GM19351 (cell line): ENCODE measurements around the gene MYH6.

ENCODE experiments used
- ATAC-seq: cut with Tn5 transposase; IDR thresholded peaks from one replicate; pipeline ENCODE4 v1.9.1; 2021; ENCODE audit warnings: mild to moderate bottlenecking, moderate library complexity; ENCODE audit not compliant: unreplicated experiment

The MYH6 gene

DNA sequence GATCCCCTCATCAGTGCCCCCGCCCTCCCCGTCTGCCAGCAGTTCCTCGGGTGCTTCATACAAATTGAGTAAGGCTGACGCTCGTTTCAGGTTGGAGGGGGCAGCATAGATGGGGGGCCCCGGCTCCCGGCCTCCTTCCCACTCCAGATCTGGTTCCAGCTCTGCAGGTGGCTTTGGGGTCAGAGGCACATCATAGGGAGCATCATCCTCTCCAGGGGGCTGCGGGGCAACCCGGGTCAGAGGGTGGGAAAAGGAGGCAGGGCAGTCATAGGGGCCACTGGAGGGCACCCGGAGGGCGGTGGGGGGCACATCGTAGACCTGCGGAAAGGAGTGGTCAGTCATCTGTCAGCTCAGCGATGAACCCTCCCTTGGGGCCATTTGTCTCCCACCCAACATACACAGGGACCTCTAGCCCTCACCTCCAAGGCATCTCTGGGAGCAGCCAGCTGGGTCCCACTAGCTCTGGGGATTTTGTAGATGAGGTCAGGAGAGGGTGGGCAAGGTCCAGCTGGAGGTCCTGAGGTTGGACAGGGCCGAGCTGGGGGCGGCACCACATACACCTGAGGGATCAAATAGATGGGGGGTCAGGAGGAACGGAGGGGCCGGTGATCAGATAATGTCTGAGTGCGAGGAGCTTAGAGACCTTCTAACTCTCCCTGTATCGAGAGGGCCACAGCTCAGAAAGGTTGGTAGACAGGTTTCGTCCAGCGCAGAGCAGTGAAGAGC is 48.2 kb downstream of the MYH6 start:
- no peak for ATAC-seq

DNA sequence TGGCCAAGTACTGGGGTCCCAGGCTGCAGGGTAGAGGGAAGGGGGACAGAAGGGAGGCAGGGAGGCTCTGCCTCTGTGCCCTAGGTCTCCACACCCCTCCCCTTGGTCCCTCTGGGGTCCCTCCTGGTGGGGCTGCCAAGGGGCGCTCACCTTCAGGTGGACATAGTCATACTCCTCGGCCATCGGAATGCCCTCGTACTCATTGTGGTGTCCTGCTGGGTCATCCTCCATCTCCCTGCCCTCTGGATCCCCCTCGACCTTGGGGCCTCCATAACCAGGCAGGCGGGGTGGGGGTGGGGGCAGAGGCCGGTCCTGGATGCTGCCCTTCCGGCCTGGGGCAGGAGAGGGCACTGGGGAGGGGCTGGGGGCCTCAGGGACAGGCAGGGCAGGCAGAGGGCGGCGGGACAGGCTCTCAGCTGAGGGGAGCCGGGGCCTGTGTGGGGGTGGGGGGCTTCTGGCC is 48.9 kb downstream of the MYH6 start:
- ATAC-seq = no peak

DNA sequence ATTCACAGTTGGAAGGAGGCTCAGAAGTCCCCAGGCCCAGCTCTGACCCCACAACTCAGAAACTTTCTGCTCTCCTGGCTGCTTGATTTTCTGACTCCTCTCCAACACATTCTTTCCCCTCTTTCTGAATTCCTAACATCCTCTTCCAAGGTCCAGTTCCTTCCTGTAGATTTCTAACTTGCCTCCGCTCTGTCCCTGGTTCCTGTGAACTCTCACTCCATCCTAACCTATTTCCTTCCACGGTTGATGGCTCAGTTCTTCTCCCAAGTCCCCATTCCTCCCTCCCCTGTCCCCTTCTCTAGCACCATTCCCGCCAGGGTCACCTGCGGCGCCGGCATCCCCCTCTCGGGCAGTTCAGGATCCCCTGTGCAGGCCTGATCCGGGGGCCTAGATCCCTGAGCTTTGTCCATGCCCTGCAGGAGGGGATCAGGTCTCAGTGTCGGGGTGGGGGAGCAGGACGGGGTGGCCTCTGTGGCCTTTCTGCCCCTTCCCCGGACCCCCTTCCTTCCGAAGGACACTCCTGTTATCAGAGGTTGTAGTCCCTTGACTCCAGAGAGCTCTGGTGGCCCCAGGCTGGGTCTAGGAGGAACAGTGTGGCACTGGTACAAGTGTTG is 49.4 kb downstream of the MYH6 start:
- no peak for ATAC-seq

DNA sequence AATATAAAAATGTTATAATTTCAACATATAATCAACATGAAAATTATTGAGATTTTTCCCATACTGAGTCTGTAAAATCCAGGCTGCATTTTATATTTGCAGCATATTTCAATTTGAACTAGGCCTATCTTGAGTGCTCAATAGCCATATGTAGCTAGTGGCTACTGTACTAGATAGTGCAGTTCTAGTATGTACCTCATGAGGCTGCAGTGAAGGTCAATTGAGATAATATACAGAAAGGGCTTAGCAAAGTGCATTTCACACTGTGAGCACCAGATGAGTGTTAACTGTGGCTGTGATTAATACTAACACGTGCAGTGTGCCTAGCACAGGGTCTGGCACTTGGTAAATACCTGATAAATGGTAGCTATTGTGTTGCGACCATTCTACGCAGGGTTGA is 50.0 kb downstream of the MYH6 start:
- ATAC-seq = no peak

DNA sequence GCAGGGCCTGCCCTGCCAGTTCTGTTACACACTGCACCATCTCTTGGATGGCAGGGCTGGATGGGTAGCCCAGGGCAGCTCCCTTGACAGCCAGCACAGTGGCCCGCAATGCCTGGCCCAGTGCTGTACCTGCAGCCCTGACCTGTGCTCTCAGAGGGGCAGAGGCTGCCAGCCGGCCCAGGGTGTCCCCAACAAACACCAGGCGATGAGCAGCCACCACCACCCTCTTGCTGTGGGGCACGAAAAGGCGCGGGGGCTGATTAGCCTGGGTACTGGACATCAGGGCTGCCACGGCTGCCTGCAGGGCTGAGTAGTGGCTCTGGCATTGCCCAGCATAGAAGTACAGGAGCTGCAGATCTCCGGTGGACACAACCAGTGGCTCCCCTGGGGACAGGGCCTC is 50.8 kb downstream of the MYH6 start:
- ATAC-seq = no peak

DNA sequence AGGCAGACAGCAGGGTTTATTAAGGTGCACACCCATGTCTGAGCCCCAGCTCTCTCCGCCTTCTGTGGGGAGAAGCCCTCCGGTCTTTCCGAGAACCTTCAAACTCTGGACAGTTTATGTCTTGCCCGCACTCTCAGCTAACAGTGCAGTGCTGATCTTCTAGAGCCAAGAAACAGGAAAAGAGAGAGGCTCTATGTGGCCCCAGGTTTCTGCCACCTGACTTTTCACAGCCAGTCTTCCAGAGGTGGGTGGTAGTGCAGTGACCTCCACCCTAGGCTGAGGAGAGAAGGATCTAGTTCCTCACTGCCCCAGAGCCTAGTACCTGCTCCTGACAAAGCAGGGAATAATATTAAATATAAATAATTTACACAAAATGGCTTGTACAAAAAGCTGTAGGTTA is 51.4 kb downstream of the MYH6 start:
- ATAC-seq = no peak

DNA sequence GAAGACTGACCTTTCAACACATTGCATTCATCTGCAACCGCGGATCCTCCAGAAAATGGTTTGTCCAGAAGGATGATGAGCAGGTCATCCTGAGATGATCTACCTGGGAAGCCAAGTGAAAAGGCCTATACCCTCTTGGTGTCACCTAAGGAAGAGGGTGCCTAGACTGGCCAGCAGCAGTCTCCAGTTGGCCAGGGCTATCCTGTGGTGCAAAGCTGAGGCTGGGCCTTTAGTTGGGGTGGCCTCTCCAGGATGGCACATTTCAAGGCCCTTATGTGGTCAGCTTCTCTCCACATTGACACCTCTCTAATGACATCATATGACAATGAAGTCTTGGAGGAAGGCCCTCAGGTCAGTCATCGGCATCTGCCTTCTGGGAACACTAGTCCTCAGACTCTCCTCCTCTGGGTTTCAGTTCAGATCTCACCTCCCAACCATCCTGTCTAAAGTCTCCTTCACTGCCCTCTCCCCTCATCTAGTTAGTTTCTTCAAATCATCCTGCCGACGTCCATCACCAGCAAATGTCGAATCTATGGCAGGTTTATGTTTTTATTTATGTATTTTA is 52.1 kb downstream of the MYH6 start:
- no peak for ATAC-seq

DNA sequence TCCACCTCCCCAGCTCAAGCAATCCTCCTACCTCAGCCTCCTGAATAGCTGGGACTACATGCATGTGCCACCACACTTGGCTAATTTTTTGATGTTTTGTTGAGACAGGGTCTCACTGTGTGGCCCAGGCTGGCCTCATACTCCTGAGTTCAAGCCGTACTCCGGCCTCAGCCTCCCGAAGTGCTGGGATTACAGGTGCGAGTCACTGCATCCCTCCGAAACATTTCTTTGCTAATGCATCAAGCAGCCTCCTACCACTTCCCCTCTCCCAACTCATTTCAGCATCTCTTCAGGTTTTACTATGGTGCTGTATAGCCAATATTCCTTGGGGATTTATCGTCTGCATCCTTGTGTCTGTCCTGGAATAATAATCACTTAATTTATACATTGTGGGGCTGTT is 53.1 kb downstream of the MYH6 start:
- ATAC-seq = no peak

DNA sequence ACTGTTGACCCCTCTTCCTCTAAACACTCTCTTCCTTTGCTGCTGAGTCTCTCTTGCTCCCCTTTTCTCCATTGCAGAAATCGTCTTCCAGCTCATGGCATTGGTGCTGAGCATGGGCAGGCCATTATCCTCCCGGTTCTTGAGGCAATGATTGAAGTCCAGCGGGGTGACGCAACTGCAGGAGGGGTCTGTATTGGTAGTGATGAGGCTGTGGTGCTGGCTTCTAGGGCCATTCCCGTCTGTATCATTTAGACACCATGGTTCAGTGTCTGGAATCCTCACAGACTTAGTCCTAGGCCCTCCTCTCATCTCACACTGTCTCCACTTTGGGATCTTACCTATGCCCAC is 54.7 kb downstream of the MYH6 start:
- no peak for ATAC-seq

DNA sequence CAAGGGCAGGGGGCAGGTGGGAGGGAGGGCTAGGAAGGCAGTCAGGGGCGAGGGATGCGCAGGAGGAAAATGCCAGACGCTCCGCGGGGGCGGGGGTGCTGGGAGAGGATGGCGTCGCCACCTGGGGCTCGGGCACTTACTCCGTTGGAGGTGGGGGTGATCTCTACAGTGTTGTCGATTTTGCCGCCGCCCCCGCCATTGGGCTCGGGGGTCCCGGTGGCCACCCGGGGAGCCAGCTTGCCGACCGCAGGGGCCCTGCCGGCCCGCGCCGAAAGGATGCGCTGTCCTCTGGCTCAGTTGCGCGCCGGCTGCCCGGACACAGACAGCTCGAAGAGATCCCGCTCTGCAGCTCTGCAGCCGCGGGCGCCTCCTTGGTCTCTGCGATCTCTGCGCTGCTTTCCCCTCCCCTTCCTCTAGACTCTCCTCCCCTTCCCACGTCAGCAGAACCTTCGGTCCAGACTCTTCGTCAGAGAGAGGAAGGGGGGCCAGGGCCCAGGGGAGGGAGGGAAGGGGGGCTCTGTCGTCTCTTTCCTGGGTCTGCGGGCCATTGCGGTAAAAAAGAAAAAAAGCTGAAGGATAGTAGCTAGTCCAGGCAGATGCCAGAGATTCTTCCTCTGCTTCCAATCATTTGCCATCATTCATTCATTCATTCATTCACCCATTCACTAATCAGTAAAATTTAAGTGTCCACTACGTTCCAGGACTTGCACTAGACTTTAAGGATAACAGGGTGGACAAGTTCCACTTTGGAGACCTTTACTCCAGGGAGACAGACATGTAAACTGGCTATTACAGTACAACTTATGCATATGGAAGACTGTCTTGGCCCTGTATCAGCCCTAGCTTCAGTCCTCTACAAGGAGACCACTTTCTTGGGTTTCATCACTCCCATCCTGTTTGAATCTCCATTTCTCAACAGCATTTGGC is 55.3 kb downstream of the MYH6 start, which contains the start of gene SLC22A17:
Gene SLC22A17, minus strand, starts transcription at position 382 of the 927 bp plus-strand sequence.
- ATAC-seq = no peak

DNA sequence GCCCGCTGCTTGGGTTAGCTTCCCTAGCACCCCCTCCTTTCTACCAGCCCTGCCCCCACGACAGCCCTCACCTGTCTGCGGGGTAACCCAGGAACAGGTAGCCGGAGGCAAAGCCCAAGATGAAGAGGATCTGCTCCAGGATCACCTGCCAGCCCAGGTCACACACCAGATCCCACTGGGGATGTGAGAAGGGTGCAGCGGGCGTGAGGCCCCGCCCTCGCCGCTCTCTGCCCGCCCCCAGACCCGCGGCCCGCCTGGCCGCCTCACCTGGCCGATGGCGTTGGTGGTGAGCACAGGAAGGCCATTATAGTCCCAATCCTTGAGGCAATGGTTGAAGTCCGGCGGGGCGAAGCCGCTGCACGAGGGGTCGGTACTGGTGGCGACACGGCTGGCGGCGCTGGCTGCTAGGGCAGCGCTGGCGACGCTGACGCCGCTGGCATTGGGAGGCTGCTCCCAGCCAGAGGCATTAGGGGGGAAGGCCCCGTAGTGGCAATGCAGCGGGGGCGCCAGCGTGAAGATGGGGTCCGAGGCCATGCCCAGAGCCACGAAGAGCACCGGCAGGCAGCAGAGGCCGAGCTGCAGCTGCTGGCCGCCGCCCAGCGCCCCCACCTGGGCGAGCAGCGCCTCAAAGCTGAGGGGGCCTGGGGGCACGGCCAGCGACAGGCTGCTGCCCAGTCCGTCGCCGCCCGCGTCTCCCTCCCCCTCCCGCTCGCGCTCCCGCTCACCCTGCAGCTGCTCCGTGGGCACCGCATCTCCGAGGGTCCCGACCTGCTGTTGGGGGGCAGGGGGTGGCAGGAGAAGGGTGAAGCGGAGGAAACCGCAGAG is 56.2 kb downstream of the MYH6 start:
- ATAC-seq = no peak

DNA sequence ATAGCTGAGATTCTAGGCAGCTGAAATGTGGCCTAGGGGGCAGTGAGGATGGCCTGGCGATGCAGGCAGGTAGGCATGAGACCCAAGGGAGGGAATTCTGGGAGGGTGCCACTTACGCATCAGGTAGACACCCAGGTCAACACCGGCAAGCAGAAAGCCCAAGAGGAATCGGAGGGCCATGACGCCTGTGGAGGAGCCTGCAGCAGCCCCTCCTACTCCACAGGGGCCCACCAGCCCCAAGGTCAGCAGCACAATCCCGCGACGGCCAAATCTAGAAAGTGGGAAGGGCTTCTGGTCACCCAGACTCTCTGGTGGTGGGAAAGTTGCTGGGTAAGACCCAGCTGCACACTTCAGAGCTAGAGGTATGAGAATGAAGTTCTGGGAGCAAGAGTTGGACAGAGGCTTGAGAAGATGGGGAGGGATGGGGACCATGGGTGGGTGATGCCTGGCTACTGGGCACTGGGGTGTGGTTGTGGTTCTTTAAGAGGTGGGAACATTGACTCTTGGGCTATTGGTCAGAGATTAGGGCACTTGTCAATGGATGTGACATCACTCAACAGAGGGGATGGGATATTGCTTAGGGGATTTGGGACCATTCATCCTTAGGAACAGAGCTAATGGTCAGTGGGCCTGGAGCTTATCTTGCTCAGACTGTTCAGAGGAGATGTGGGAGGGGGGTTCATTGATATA is 58.8 kb downstream of the MYH6 start:
- no peak for ATAC-seq

DNA sequence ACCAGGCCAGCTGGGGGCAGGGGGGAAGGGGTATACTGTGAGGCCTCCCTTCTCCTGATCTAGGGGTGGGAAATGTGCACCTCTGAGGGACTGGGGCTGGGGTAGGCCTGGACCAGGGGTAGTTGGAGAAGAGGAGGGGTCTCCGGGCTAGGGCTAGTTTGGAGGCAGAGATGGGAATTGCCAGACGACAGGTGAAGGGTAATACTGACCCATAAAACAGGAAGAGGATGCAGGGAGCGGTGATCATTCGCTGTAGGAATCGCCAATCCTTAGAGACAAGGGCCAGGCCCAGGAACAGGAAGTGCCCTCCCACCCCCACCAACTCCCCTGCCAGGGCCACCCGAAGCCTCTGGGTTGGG is 59.8 kb downstream of the MYH6 start:
- ATAC-seq = no peak

DNA sequence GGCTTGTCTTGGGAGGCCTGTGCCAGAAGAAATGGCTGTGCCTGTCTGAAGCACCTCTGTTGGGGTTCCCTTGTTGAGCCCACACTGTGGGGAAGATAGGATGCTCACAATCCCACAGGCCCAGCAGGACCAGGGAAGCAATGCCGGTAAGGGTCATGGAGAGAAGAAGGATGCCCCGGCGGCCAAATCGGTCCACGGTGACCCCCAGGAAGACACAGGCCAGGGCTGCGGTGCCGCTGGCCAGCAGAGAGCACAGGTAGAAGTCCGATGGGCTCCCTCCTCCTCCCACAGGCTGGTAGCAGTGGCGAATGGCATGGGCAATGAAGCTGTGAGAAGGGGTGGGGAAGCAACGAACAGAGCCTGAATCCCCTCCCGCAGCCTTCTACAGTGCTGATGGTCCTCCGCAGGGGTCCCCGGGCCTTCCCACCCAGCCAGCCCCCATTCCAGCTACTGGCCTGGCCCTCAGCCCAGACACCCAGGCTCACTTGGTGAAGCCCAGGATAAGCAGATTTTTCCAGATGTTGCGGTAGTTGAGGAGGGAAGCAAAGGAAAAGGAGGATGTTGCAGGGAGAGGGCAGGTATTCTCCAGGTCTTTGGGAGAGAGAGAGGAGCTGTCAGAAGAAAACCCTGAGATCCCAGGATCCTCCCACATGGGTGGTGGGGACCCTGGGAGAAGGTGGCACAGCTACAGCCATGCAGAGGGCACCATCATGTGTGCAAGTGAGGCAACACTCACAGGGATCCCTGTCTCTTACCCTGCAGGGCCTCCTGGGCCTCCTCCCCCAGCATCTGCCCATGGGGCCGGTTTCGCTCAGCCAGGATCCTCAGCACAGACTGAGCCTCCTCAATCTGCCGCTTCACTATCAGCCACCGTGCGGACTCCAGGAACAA is 60.4 kb downstream of the MYH6 start:
- no peak for ATAC-seq

DNA sequence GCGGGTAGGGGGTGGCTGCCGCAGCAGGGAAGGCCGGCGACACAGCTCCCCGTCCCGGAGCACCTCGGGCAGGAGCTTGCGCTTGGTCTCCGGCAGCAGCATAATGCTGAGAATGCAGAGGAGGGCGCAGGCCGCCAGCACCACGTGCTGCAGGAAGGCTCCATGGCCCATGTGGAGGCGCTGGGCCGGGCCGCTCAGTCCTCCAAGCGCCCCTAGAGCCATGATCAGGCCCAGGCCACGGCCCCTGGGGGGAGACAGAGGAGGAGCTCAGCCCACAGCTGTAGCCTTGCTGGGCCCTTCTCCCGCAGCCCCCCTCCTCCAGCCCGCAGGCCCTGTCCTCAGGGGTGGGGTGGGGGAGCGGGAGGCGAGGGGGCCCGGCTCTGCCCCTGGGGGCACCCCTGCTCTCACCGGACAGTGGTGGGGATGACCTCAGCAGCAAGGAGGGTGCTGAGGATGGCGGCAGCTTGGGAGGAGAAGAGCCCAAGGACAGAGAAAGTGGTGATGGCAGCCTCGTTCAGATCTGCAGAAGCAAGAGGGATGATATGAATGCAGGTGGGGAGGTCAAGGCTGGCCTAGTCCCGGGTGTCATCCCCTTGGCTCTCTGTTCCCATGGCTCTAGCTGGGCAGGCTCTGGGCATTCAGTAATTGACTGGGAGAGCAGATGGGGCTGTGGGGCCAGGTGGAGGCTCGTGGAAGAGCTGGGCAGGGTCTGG is 61.2 kb downstream of the MYH6 start:
- no peak for ATAC-seq

DNA sequence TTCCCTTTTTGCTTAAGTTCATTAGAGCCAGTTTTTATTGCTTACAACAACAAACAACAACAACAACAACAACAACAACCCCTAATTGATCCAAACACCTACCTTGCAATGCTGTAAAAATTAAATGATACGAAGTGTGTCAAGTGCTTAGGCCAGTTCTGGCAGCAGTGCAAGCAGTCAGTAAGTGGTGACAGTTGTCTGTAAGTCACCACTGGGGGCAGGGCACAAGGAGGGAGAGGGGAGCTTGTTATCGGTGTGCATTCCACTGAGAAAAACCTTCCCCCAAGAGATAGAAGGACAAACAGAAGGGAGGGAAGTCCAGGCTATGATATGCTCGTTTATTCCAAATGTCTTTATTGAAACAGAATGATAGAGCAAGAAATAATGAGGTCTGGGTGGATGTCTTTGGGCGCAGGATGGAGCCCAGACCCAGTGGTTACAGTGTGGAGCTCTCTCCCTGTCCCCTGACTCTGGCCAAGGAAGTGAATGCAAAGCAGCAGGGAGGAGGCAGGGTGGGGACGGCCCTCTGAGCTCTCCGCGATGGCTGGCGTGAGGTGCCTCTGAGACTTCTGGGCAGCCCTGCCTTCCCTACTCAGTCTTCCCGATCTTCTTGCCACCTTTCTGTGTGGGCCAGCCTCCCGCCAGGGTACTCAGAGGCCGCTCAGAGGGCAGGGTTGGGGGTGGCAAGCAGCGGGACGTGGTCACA is 61.9 kb downstream of the MYH6 start:
- no peak for ATAC-seq

DNA sequence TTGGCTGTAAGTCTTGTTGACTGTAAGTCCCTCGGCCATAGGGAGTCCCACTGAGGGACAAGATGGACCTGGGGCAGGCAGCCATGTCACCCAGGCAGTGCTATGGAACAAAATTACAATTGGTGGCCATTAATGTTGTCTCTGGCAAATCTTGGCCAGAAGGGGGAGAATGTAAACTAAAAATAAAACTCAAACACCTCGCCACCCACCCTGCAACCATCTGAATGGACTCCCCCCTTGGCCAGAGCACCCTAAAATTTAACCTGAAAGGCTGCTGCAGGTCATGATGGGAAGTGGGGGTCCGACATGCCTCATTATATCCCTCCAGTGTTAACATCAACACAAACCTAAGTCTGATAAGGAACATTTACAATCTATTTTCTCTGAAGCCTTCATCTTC is 63.6 kb downstream of the MYH6 start:
- ATAC-seq = no peak
